Coronary artery (tissue), 2 donors: ENCODE results near the gene TAS2R46.

ENCODE experiments used
- DNase-seq: peaks from one replicate; pipeline ENCODE4 v3.0.0-alpha.2; 2017; ENCODE audit warnings: low spot score
- H3K27ac ChIP-seq, 2 donors: fragments of 200-600 bp; sonication (generic); one replicate each; pipeline ENCODE4 v1.5.1; 2016 to 2019
- H3K4me3 ChIP-seq: fragments of 200-600 bp; sonication (generic); 2 replicates; pipeline ENCODE4 v1.5.1; 2016; ENCODE audit warnings: mild to moderate bottlenecking, moderate library complexity
- CTCF ChIP-seq: fragments of 200-600 bp; sonication (generic); IDR thresholded peaks from one replicate; pipeline ENCODE4 v1.5.1; 2019; ENCODE audit warnings: antibody characterized with exemption

TAS2R46 gene

GRCh38 chr12:11015775-11016430 is 46.2 kb downstream of the TAS2R46 start:
- DNase-seq = no peak
- Histone ChIP-seq H3K4me3 (no peak overlapping the region), H3K27ac (no peak overlapping the region)
- no peak for TF ChIP-seq CTCF

GRCh38 chr12:11014234-11014633 is 47.9 kb downstream of the TAS2R46 start:
- Histone ChIP-seq H3K4me3 (no peak overlapping the region), H3K27ac (no peak overlapping the region)
- no peak for DNase-seq
- TF ChIP-seq CTCF = no peak
